PFSK-1 (cell line): ENCODE results near the gene ADAMTS17.

Source experiments
- FOXP2 ChIP-seq: optimal IDR thresholded peaks from 2 replicates; pipeline ENCODE3; 2011; ENCODE audit warnings: borderline replicate concordance, control low read depth, inconsistent platforms; ENCODE audit not compliant: insufficient read depth; ENCODE audit errors: extremely low read length, extremely low read depth
- POLR2AphosphoS5 ChIP-seq: IDR thresholded peaks from 2 replicates; pipeline ENCODE4 v1.6.1; 2012; ENCODE audit warnings: low read depth, mild to moderate bottlenecking, control low read depth, low read length, moderate library complexity
- REST ChIP-seq, 2 experiments: IDR thresholded peaks; 2 replicates each; pipeline versions ENCODE4 v1.6.1 to v1.8.0; 2011 to 2012; ENCODE audit warnings: low read depth in 2 of 2, low read length in 2 of 2, control low read depth in 1 of 2, inconsistent platforms in 1 of 2, mild to moderate bottlenecking in 1 of 2, moderate library complexity in 1 of 2; ENCODE audit not compliant: insufficient read depth in 1 of 2
- SIN3A ChIP-seq: IDR thresholded peaks from 2 replicates; pipeline ENCODE4 v1.6.1; 2012; ENCODE audit warnings: mild to moderate bottlenecking, low read length, moderate library complexity, borderline replicate concordance; ENCODE audit not compliant: insufficient read depth
- TAF1 ChIP-seq: IDR thresholded peaks from 2 replicates; pipeline ENCODE4 v1.6.1; 2012; ENCODE audit warnings: low read length, control low read depth, borderline replicate concordance; ENCODE audit not compliant: insufficient read depth

Gene ADAMTS17

GRCh38 chr15:100373942-100374341, 32.2 kb upstream of the ADAMTS17 start:
- TF ChIP-seq REST (IDR thresholded peaks at IDR 0.05; ENCODE audit: insufficient read depth in 1 of 2, low read depth in 2 of 2, low read length in 2 of 2) (no peak), FOXP2 (no peak), POLR2AphosphoS5 (no peak), TAF1 (no peak), SIN3A (no peak)

- TF ChIP-seq TAF1, result no peak
- TF ChIP-seq REST (IDR thresholded peaks at IDR 0.05; ENCODE audit: insufficient read depth in 1 of 2, low read depth in 2 of 2, low read length in 2 of 2), result no peak
- TF ChIP-seq POLR2AphosphoS5, result no peak
- TF ChIP-seq FOXP2, result no peak
- no peak for TF ChIP-seq SIN3A
These were observed 31.5 kb upstream of the ADAMTS17 start for GRCh38 chr15:100373120-100373896.

GRCh38 chr15:100372739-100373119, 31.0 kb upstream of the ADAMTS17 start:
- no peak for TF ChIP-seq POLR2AphosphoS5
- no peak for TF ChIP-seq REST (IDR thresholded peaks at IDR 0.05; ENCODE audit: insufficient read depth in 1 of 2, low read depth in 2 of 2, low read length in 2 of 2)
- no peak for TF ChIP-seq TAF1
- no peak for TF ChIP-seq FOXP2
- TF ChIP-seq SIN3A, result no peak

- TF ChIP-seq SIN3A, result no peak
- no peak for TF ChIP-seq REST (IDR thresholded peaks at IDR 0.05; ENCODE audit: insufficient read depth in 1 of 2, low read depth in 2 of 2, low read length in 2 of 2)
- no peak for TF ChIP-seq POLR2AphosphoS5
These were observed 13.6 kb upstream of the ADAMTS17 start for GRCh38 chr15:100355342-100355741.

GRCh38 chr15:100353449-100353848, 11.7 kb upstream of the ADAMTS17 start:
- TF ChIP-seq TAF1, result no peak
- no peak for TF ChIP-seq FOXP2
- no peak for TF ChIP-seq REST (IDR thresholded peaks at IDR 0.05; ENCODE audit: insufficient read depth in 1 of 2, low read depth in 2 of 2, low read length in 2 of 2)
- TF ChIP-seq SIN3A, result no peak
- TF ChIP-seq POLR2AphosphoS5, result no peak
